Activated T-helper 17 cell treated with anti-CD3 and anti-CD28 coated beads, Interleukin-2, amount 50 U/mL, for 72 hours (primary cell): ENCODE data around the gene RBM19. TPM values are rescaled to one million over a fixed set of nuclear protein-coding genes. Genes with fewer than 3 reads are reported as not detected.
A peak's percentile ranks its signal among the peaks of the same experiment; 100 is the strongest.

Experiments
- ATAC-seq: fragments of 150-1000 bp; cut with Tn5 transposase; replicated peaks from 2 replicates; pipeline ENCODE4 v1.10.0; 2021; ENCODE audit warnings: mild to moderate bottlenecking, moderate library complexity
- H3K27ac Mint-ChIP-seq: one replicate; pipeline ENCODE4 v1.8.0; 2022; ENCODE audit warnings: mixed read lengths
- H3K27me3 Mint-ChIP-seq: one replicate; pipeline ENCODE4 v1.8.0; 2022; ENCODE audit warnings: mixed read lengths
- H3K36me3 Mint-ChIP-seq: one replicate; pipeline ENCODE4 v1.8.0; 2022; ENCODE audit warnings: low read depth, mild to moderate bottlenecking, mixed read lengths
- H3K4me1 Mint-ChIP-seq: one replicate; pipeline ENCODE4 v1.8.0; 2022; ENCODE audit warnings: mixed read lengths
- H3K4me3 Mint-ChIP-seq: one replicate; pipeline ENCODE4 v1.8.0; 2022; ENCODE audit warnings: mild to moderate bottlenecking, mixed read lengths
- H3K9me3 Mint-ChIP-seq: one replicate; pipeline ENCODE4 v1.8.0; 2022; ENCODE audit warnings: mixed read lengths
- total RNA-seq, 2 donors: library from RNA; stranded (reverse); gene quantifications; one replicate each; pipeline ENCODE4 v1.2.3, GENCODE V29; 2022

Gene RBM19
- total RNA-seq, 2 donors from 2014 or later, result 66.7 to 73.3 TPM

DNA sequence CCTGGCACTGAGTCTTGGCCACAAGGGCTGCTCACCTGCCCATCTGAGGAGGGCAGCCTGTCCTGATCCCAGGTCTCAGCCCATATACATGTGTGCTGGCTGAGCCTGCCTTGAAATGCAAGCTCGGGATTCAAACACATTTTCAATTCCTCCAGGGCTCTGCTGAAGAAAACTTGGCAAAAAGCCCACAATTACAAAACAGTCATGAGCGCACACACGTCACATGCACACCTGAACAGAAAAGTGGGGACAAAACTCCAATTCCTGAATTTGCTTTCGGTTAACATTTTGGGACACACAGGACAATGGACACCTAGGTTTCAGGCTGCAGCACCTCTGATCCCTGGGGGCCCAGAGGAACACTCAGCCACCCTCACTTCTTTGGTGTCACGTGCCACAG is 113.9 kb downstream of the RBM19 start:
- Mint-ChIP-seq H3K9me3 (no peaks in the 10 kb centered on the region), H3K27ac (no peak overlapping the region), H3K4me3 (no peak overlapping the region), H3K4me1 (no peaks in the 10 kb centered on the region), H3K27me3 (no peaks in the 10 kb centered on the region), H3K36me3 (peaks cover 60% of the 10 kb centered on the region)
- no peak for ATAC-seq

DNA sequence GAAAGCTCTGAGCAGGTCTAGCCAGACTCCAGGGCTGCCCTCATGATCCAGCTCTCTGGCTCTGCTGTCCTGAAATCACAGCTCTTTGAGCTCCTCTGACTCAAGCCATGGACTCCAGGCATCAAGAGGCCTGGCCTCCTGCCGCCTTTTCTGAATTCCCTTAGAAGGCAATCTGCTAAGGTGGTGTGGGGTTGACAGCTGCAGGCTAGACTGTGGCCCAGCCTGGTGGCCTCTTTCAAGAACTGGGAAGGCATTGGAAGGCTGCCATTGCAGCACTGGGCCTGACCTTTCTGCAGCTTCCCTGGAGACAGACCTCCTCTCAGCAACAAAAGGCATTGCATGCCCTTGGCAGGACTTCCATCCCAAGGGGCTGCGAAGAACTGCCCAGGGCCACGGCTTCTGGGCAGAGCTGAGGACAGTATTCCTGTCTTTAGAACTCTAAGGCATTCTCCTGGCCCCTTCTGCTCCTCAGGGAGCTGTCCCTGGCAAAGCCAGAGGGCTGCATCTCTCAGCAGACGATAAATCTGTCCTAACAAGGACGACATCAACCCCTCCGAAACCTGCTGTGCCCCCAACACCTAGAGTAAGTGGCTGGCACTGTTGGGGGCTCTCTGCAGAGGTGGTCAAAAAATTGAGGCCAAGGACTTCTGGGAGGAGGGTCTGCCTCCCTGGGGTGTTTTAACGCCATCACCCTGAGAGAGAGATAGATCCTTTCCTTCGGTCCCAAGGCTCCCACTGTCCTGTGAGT is 115.6 kb downstream of the RBM19 start:
- Mint-ChIP-seq H3K36me3 (peaks cover 58% of the 10 kb centered on the region), H3K9me3 (no peaks in the 10 kb centered on the region), H3K4me1 (no peaks in the 10 kb centered on the region), H3K4me3 (no peak overlapping the region), H3K27ac (no peak overlapping the region), H3K27me3 (no peaks in the 10 kb centered on the region)
- no peak for ATAC-seq

DNA sequence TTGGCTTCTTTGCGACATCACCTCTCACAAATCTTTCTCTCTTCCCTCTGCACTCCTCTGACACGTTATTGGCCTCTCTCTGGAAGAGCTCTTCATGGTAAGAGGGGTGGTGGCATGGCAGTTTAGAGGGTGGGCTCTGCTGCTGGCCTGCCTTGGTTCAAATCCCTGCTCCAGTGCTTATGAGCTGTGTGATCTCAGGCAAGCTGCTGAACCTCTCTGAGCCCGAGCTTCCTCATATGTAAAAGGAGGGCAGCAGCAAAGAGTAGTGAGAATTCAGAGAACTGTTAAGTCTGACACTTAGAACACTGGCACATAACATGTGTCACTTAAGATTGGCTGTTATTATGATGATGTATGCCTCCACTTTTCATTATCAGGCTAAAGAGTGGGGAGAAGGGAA is 118.3 kb downstream of the RBM19 start:
- Mint-ChIP-seq H3K36me3 (peaks cover 53% of the 10 kb centered on the region), H3K27ac (no peak overlapping the region), H3K4me1 (no peaks in the 10 kb centered on the region), H3K4me3 (no peak overlapping the region), H3K27me3 (no peaks in the 10 kb centered on the region), H3K9me3 (no peaks in the 10 kb centered on the region)
- no peak for ATAC-seq

DNA sequence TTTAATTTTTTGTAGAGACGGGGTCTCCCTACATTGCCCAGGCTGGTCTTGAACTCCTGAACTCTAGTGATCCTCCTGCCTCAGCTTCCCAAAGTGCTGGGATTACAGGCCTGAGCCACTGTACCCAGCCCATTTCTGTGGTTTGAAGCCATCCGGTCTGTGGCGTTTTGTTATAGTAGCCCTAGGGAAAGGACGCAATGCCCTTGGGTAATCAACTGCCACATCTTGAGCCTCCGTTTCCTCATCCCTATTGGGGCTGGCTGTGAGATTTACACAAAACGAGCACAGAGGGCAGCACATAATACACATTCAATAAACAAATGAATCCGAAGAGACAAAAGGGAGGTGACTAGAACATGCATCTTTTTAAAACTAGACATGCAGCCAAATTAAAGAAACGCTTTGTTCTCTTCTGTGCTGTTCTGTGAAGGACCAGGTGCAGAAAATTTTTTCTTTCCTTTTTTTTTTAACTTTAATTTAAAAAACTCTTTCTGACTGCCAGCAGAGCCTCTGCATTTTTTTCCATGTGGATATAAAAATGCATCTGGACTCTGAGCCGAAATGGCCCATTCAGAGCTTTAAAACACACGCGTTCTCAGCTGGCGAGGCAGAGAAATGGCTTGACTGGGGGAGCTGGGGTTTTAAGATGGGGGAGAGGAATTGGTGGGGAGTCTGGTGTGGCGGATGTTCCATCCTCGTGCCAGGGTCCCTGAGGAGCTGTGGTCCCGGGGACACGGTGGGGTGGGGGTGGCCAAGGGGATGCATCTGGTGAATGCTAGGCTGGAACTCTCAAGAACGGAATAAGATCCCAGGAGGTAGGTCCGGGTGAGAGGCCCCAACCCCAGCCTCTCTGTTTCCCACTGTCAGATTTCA is 119.0 kb downstream of the RBM19 start:
- Mint-ChIP-seq H3K4me3 (no peak overlapping the region), H3K27ac (no peak overlapping the region), H3K36me3 (peaks cover 60% of the 10 kb centered on the region), H3K27me3 (no peaks in the 10 kb centered on the region), H3K9me3 (no peaks in the 10 kb centered on the region), H3K4me1 (peaks cover 6% of the 10 kb centered on the region)
- ATAC-seq, result no peak

DNA sequence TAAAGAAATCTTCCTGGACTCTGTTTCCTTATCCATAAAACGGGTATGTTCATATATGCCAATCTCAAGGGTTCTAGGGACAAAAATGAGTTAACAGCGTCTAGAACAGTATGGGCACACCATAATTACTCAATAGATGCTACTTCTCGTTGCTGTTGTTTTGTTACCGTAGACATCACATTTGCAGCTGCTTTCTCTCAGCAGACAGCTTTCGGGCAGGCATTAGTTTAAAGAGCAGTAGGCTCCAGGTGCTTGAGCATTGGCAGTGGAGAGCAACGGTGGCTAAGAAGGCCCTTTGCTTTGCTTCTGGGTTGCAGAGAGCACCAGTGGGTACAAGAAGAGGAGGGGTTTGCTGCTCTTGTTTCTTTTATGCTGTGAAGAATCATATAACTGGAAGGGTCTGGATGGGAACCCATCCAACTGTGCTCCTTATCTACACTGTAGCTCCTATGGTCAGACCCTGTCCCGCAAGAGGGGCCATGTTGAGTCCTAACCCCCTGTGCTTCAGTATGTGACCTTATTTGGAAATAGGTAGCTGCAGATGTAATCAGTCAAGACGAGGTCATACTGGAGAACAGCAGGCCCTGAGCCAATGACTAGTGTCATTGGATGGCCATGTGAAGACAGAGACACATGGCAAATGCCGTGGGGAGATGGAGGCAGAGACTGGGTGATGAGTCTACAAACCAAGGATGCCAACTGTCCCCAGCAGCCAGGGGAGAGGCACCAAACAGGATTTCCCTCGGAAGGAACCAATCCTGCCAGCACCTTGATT is 120.0 kb downstream of the RBM19 start:
- Mint-ChIP-seq H3K9me3 (no peaks in the 10 kb centered on the region), H3K4me1 (peaks cover 6% of the 10 kb centered on the region), H3K27ac (no peak overlapping the region), H3K36me3 (peaks cover 60% of the 10 kb centered on the region), H3K27me3 (no peaks in the 10 kb centered on the region), H3K4me3 (no peak overlapping the region)
- ATAC-seq, result no peak

DNA sequence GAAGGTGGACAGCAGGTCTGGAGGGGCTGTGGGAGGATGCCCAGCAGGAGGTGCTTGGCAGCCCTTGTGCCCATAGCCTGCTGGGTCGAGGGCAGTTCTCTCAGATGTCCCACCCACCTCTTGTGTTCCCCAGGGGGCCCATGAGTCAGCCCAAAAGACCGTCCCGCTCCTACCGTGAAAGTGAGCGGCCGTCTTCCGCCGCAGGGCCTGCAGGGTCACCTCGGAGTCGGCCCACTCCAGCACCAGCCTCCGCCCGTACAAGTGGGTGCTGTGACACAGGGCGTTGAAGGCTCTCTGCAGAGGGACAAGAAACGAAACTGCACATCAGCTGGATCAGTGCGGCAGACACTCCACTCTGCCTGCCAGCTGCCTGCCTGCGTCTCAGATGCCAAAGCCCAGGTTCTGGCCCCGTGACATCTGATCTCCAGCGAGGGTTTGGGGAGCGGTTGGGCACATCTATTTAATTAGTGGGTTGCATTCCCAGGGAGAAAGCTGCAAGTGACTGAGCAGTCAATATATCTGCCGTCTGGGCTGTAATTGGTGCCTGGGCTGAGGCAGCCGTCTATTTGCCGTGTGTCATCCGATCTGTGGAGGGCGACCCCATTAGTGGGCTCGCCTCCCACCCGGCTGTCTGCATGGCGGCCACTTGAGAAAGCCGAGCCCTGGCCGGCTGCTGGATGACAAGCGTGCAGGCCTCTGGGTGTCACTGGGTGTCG is 121.5 kb downstream of the RBM19 start:
- no peak for ATAC-seq

DNA sequence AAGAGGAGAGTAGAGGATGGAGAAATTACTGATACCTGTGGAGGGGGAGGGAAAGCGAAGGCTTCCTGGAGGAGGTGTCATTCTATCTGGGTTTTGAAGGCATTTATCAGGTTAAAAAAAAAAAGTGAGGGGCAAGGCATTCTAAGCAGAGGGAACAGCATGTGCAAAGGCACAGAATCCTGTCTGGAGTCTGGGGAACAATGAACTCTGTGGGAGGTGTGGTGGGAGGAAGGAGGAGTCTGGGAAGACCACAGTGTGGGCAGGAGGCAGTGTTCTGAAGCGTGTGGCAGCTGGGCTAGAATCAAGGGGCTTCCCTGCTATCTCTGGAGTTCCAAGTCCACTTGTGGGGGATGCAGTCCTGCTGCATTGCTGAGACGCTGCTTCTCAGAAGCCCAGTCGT is 123.4 kb downstream of the RBM19 start:
- H3K9me3 Mint-ChIP-seq, result no peaks in the 10 kb centered on the region
- H3K27ac Mint-ChIP-seq, result no peak overlapping the region
- no peak overlapping the region for H3K4me3 Mint-ChIP-seq
- H3K4me1 Mint-ChIP-seq, result peaks cover 6% of the 10 kb centered on the region
- H3K27me3 Mint-ChIP-seq, result no peaks in the 10 kb centered on the region
- no peak for ATAC-seq
- peaks cover 63% of the 10 kb centered on the region for H3K36me3 Mint-ChIP-seq

More for the DNA sequence above, 121.5 kb downstream of the RBM19 start:
- Mint-ChIP-seq H3K36me3 (peaks cover 74% of the 10 kb centered on the region), H3K27ac (no peak overlapping the region), H3K4me3 (no peak overlapping the region), H3K4me1 (peaks cover 6% of the 10 kb centered on the region), H3K27me3 (no peaks in the 10 kb centered on the region), H3K9me3 (no peaks in the 10 kb centered on the region)

DNA sequence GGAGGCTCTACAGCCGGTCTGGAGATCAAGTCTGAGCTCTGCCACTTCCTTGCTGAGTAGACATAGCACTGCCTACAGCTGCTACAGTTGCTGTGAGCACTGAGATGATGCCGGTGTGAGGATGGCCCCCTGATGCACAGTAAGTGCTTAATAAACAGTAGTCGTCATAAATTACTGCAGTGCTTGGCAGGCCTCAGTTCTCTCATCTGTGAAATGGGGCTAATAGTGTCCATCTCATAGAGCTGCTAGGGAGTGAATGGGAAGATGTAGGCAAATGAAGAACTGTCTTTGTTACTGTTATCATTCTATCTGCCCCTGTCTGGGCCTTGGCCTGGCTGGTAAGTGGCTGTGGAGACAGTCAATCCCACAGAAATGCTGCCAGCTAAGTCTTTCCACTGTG is 124.3 kb downstream of the RBM19 start:
- no peaks in the 10 kb centered on the region for H3K9me3 Mint-ChIP-seq
- H3K27ac Mint-ChIP-seq, result no peak overlapping the region
- H3K4me3 Mint-ChIP-seq, result no peak overlapping the region
- H3K27me3 Mint-ChIP-seq, result no peaks in the 10 kb centered on the region
- no peak for ATAC-seq
- peaks cover 6% of the 10 kb centered on the region for H3K4me1 Mint-ChIP-seq
- H3K36me3 Mint-ChIP-seq, result peaks cover 55% of the 10 kb centered on the region

DNA sequence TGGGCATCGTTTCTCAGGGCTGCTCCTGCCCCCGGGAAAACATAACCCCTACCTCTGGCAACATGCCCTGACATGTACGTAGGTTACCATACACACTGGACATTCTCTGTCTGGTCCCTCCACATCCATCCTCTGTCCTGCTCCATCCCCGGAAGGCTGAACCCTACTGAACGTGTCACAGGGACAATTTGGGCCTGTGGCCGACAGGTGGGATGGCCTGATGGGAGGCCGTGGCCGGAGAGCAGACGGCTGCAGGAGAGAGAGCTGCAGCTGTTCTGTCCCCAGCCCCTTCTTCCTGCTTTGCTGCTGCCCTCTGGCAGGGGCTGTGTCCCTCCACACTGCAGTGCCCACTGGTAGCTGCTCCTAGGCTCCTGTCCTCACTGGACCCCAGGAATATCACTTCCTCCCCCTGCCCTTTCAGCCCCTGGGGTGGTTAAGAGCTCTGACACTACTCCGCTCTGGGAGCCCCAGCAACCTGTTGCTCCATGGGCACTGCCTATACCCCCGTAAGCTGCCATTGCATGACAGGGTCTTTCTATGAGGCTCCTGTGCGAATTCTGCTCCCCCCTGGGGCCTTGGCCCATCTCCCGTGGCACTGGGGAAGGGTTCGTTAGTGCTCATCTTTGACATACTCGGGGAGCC is 125.6 kb downstream of the RBM19 start:
- Mint-ChIP-seq H3K27ac (peak overlapping the region; percentile 62), H3K9me3 (no peaks in the 10 kb centered on the region), H3K4me1 (peaks cover 6% of the 10 kb centered on the region), H3K27me3 (no peaks in the 10 kb centered on the region), H3K36me3 (peaks cover 48% of the 10 kb centered on the region), H3K4me3 (no peak overlapping the region)
- no peak for ATAC-seq

DNA sequence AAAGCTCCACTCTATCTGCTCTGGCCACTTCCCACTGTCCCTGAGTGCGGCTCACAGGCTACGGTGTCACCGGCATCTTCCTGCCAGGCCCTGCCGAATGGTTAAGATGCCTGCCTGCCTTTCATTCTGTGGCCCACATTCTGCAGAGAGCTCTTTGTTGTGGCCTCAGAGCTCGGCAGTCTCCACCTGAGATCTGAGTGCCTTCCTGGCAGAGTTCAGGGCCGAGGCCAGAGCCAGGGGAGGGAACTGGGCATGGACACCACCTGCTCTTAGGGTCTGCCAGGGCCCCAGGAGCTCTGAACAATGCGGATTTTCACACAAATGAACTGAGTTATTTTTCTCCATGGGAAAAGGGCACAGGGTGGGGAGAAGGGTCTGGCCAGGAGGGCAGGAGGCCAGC is 127.2 kb downstream of the RBM19 start:
- Mint-ChIP-seq H3K4me1 (peaks cover 10% of the 10 kb centered on the region), H3K36me3 (peaks cover 43% of the 10 kb centered on the region), H3K27ac (no peak overlapping the region), H3K27me3 (no peaks in the 10 kb centered on the region), H3K9me3 (no peaks in the 10 kb centered on the region), H3K4me3 (no peak overlapping the region)
- ATAC-seq, result no peak

DNA sequence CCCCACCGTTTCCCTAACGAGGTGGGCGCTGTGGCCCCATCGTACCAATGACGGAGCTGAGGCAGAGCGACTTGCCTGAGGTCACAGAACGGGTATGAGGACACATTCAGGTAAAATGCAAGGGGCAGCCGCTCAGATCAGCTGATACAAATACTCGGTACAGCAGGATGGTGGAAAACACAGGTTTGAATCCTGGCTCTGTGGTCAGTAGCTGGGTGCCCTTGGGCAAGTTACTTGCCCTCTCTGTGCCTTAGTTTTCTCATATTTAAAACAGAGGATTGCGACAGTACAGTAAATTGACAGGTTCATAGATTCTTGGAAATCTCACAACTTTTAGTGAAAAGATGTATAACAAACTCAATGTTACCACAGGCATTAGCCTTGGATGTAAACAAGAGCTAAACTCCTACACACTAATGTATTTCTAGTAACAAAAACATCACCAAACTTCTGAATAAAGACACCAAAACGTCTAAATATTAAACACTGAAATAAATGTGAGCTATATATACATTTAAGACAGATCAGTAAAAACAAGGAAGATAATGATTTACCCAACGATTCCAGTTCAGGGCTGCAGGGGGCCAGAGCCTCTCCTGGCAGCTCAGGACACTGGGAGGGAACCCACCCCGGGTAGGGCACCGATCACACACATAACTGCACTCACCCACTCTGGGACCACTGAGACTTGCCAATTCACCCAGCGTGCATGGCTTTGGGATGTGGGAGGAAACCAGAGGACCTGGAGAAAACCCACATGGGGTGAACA is 128.4 kb downstream of the RBM19 start:
- Mint-ChIP-seq H3K36me3 (peaks cover 44% of the 10 kb centered on the region), H3K9me3 (no peaks in the 10 kb centered on the region), H3K27me3 (no peaks in the 10 kb centered on the region), H3K4me1 (peaks cover 9% of the 10 kb centered on the region), H3K4me3 (no peak overlapping the region), H3K27ac (no peak overlapping the region)
- ATAC-seq, result no peak

DNA sequence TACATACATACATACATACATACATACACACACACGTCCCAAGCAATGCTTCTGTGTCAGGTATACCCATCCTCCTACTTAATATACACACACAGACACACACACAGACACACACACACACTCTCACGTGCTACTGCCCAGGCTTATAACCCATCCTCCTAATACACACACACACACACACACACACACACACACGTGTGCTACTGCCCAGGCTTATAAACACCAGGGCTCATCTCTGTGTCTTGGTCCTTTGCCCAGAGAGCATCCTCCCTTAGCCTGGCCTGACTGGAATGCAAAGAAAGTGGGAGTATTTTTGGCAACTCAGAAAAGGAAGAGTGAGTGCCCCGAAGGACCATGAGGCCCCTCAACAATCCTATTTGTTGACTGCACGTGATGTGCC is 129.0 kb downstream of the RBM19 start:
- H3K27ac Mint-ChIP-seq, result no peak overlapping the region
- H3K27me3 Mint-ChIP-seq, result no peaks in the 10 kb centered on the region
- ATAC-seq, result no peak
- no peaks in the 10 kb centered on the region for H3K9me3 Mint-ChIP-seq
- H3K4me3 Mint-ChIP-seq, result no peak overlapping the region
- H3K36me3 Mint-ChIP-seq, result peaks cover 42% of the 10 kb centered on the region
- H3K4me1 Mint-ChIP-seq, result peaks cover 4% of the 10 kb centered on the region

DNA sequence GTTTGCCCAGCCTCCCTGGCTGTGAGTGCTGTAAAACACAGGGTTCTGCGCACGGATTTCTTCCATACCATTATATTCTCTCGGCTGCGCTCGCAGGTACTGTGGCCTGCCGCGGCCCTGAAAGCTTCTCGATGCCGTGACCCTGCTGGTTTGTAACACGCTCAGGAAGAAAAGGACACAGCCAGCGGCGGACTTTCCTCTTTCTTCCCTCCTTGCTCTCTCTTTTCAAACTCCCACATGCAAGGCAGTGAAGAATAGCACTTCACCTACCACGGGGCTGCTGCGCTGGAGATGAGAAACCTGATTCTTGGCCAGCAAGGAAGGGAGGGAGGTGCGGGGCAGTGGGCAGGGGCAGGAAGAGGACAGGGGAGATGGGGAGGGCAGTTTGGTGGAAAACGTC is 130.2 kb downstream of the RBM19 start:
- H3K27me3 Mint-ChIP-seq, result no peaks in the 10 kb centered on the region
- no peak overlapping the region for H3K27ac Mint-ChIP-seq
- no peak overlapping the region for H3K4me3 Mint-ChIP-seq
- H3K4me1 Mint-ChIP-seq, result peaks cover 4% of the 10 kb centered on the region
- H3K9me3 Mint-ChIP-seq, result no peaks in the 10 kb centered on the region
- peaks cover 47% of the 10 kb centered on the region for H3K36me3 Mint-ChIP-seq
- ATAC-seq, result no peak
